Measurements from ENCODE around the gene PPP2R3A.

Gene PPP2R3A

GRCh38 chr3:135944831-135945230, 20.7 kb upstream of the PPP2R3A start:
- no peak for DNase-seq (ENCODE audit: low read depth)
- H3K4me3 ChIP-seq (ENCODE audit: low read depth, low read length) = no peak overlapping the region
- in situ Hi-C loops (cut with HindIII; ENCODE audit: low sequenced_read_pairs) = no loop called here
- TF ChIP-seq CTCF (IDR thresholded peaks at IDR 0.05; ENCODE audit: low read depth, low read length, missing control alignments) = no peak

DNA sequence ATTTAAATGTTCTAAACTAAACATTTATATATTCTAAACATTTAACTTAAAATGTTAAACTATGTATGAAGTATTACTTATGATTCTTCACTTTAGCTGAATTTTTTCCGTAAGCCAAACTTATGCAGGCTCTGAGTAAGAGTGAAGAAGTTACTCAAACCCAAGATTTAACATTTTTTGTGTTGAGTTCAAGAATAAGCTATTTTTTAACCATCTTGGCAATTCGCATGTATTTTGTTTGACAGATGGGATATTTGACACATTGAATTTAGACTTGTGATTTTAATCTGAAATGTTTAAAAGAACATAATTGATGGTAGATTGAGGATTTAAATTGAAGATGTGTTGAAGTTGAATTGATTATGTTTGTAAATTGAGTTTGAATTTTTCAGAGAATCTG, 14.6 kb upstream of the PPP2R3A start:
- in situ Hi-C loops (cut with HindIII; ENCODE audit: low sequenced_read_pairs) = no loop called here
- H3K4me3 ChIP-seq (ENCODE audit: low read depth, low read length) = no peak overlapping the region
- TF ChIP-seq CTCF (IDR thresholded peaks at IDR 0.05; ENCODE audit: low read depth, low read length, missing control alignments) = no peak
- DNase-seq (ENCODE audit: low read depth) = no peak

DNA sequence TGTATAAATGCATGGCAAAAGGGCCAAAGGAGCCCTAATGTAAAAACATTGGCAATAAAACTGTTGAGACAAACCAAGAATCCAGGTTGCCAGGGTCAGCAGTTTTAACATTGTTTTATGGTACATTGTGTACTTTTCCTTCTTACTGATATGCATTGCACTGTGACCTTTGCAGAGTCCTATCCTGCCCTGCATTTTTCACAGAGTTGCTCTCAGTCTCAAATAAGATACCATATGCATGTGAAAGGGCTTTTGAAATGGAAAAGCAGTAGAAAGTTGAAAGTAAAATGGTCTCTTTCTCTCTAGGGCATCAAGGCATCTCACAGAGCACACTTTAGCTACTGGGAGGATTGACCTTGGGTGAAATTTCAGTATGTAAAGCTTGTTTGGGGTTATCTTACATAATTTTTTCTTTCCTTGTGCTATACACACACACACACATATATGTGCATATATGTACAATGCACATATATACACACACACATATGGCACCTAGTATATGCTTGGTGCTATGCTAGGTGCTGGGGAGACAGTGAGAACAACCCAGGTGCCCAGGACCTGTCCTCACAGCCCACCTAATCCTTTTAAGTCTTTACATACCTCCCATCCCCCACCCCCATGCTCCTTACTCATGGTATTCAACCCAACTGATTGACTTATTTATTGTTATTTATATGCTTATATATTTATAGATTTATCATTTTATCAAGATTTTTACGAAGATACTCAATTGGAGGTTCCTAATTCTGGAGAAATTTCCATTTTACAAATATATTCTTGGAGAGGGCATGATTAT, 1.2 kb upstream of the PPP2R3A start:
- in situ Hi-C loops (cut with HindIII; ENCODE audit: low sequenced_read_pairs) = no loop called here
- DNase-seq (ENCODE audit: low read depth) = no peak
- no peak for TF ChIP-seq CTCF (IDR thresholded peaks at IDR 0.05; ENCODE audit: low read depth, low read length, missing control alignments)
- no peak overlapping the region for H3K4me3 ChIP-seq (ENCODE audit: low read depth, low read length)

DNA sequence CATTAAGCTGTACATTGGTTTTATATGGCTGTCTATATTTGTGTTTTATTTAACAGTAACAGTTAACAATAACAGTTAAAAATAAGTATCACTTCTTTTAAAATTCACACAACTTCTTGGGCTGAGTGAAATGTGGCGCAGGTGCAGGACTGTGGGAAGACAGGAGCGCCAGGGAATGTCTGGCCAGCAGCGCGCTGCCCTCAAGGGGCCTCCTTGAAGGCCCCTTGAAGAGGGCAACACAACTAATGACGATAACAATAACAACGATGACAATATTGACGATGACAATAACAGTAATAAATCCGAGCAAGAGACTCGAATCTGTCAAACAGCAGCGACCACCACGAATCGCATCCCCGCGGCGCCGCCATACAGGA, 411 bp upstream of the PPP2R3A start:
- H3K4me3 ChIP-seq (ENCODE audit: low read depth, low read length) = peak overlapping the region; percentile 81
- no peak for TF ChIP-seq CTCF (IDR thresholded peaks at IDR 0.05; ENCODE audit: low read depth, low read length, missing control alignments)
- peak; percentile 28 for DNase-seq (ENCODE audit: low read depth)
- in situ Hi-C loops (cut with HindIII; ENCODE audit: low sequenced_read_pairs) = no loop called here

DNA sequence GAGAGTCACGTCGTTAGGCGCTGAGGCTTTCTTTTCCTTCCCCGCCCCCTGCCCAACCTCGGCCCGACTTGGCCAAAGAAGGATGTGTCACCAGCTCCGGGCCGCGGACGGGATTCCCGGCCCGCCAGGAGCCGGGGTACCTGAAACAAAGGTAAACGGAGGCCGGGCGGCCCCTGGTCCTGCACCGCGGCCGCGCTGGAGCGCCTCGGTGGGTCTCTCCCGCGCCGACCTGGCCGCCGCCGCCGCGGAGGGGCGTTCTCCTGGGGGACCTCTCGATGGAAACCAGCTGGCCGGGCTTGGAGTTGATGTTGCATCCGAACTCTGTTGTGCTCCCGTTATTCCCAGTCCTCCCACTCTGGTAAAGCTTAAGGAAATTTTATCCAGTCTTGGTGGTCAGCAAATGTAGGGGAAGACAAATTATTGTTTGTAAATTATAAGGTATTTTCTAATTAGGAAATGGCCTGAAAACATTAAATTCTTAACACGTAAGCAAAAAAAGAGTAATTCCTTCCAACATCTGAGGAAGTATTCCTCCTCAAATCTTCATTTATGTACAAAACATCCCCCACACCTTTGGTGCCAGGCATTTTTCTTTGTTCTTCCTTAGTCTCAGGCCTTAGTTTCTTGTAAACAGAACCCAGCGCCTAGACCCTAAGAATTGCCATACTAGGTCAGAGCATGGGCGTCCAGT, 888 bp downstream of the PPP2R3A start:
- DNase-seq (ENCODE audit: low read depth) = peak; percentile 11
- H3K4me3 ChIP-seq (ENCODE audit: low read depth, low read length) = peak overlapping the region; percentile 81
- TF ChIP-seq CTCF (IDR thresholded peaks at IDR 0.05; ENCODE audit: low read depth, low read length, missing control alignments) = no peak
- in situ Hi-C loops (cut with HindIII; ENCODE audit: low sequenced_read_pairs) = no loop called here

GRCh38 chr3:135966962-135967274, 1.4 kb downstream of the PPP2R3A start:
- no peak for TF ChIP-seq CTCF (IDR thresholded peaks at IDR 0.05; ENCODE audit: low read depth, low read length, missing control alignments)

More at GRCh38 chr3:135966962-135967274, 1.4 kb downstream of the PPP2R3A start:
- in situ Hi-C loops (cut with HindIII; ENCODE audit: low sequenced_read_pairs) = no loop called here
- DNase-seq (ENCODE audit: low read depth) = no peak
- H3K4me3 ChIP-seq (ENCODE audit: low read depth, low read length) = peak overlapping the region; percentile 81
